ENCODE measurements around the gene SRP68. TPM values are rescaled to one million over a fixed set of nuclear protein-coding genes. Genes with fewer than 3 reads are reported as not detected.

Gene SRP68
- total and polyA plus RNA-seq, 4 donors, result 17.7 to 36.7 (median 28.7) TPM

DNA sequence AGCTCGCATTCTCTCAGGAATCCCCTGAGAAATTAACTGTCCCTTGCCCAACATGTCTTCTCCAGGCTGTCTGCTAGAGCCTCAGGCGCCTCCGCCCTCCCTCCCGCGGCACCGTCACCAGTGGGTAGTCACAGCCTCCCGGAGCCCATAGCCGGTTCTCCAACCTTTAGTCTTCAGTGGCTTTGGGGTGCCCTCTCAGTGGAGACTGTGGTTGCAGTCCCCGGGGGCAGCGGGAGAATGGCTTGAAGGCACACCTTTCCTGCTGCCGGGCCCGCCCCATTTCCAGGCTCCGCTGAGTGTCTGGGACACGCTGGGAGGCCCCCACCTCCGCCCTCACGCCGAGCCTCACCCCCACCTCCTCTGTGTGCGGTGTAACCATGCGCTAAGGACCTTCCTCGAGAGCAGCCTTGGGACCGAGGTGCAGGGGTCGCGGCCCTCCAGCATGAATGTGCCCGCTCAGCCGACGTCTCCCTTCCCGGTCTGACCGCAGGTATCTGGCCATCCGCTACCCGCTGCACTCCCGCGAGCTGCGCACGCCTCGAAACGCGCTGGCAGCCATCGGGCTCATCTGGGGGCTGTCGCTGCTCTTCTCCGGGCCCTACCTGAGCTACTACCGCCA is 3.9 kb upstream of the SRP68 start:
- Histone ChIP-seq H3K27ac (ENCODE audit: low read depth in 1 of 2, low read length in 2 of 2) (no peak overlapping the region), H3K9me3 (ENCODE audit: control insufficient read depth in 4 of 4, low read length in 3 of 4) (no peaks in the 10 kb centered on the region), H3K4me3 (ENCODE audit: low read depth in 1 of 3, low read length in 3 of 3) (no peak overlapping the region), H3K36me3 (ENCODE audit: control insufficient read depth in 4 of 4, insufficient read depth in 3 of 4, low read depth in 1 of 4, low read length in 3 of 4) (no peaks in the 10 kb centered on the region), H3K27me3 (ENCODE audit: control insufficient read depth in 4 of 4, insufficient read depth in 4 of 4, low read length in 3 of 4) (peaks cover 0 to 20% (median 9%) of the 10 kb centered on the region in 4 donors), H3K4me1 (ENCODE audit: control insufficient read depth in 4 of 4, insufficient read depth in 4 of 4, low read length in 3 of 4) (peaks cover 10 to 42% (median 16%) of the 10 kb centered on the region in 4 donors), H3K9ac (ENCODE audit: low read depth in 1 of 2, low read length in 2 of 2) (no peak overlapping the region)
- no peak for DNase-seq (ENCODE audit: low spot score)
- 7% methylated on average over 41 of the region's 41 CpGs for WGBS
- no peak for TF ChIP-seq YY1 (IDR thresholded peaks at IDR 0.05)
- TF ChIP-seq, protein P1, sequence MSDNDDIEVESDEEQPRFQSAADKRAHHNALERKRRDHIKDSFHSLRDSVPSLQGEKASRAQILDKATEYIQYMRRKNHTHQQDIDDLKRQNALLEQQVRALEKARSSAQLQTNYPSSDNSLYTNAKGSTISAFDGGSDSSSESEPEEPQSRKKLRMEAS (IDR thresholded peaks at IDR 0.05), result no peak
- no peak for TF ChIP-seq HNF4A (conservative IDR thresholded peaks at IDR 0.05)
- no peak for TF ChIP-seq REST (IDR thresholded peaks at IDR 0.05)
- TF ChIP-seq GABPA (IDR thresholded peaks at IDR 0.05 in 1 of 2, conservative IDR thresholded peaks at IDR 0.05 in 1 of 2), result no peak
- no peak for TF ChIP-seq SP1 (IDR thresholded peaks at IDR 0.05)

DNA sequence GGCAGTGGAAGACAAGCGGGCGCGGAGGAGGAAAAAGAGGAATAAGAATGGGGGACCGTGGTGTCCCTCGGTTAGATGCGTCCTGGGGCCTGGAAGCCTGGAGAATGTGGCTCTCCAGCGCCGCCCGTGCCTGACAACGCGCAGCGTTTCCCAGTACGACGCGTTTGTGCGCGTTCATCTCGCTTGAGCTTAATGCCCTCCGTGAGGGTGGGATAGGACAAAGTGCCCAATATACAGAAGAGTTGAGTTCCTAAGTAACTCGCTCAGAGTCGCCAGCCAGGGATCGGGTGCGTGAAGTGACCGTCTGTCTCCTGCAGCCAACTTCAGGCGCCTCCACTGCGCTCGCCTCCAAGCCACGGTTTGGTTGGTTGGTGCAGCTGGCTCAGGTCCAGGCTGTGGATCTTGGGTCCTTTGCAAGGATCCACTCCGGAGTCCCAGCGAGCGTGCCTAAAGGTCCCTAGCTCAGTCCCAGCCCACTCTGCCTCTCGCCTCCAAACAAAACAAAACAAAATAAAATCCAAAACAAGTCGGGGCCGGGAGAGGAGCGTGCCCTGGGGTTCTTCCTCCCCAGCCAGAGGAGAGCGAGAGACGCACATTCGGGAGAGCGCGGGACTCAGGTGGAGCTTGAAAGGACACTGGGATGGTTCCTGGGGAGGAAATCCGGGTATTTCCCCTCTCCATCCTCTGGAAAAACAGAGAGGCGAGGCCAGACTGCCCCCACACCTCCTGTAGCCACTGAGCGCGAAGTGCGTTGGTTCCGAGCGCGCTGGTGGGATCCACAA is 3.2 kb upstream of the SRP68 start:
- no peaks in the 10 kb centered on the region for H3K9me3 ChIP-seq (ENCODE audit: control insufficient read depth in 4 of 4, low read length in 3 of 4)
- WGBS, result 6% methylated on average over 48 of the region's 48 CpGs
- TF ChIP-seq HNF4G (IDR thresholded peaks at IDR 0.05), result no peak
- no peak for TF ChIP-seq NR2F2 (IDR thresholded peaks at IDR 0.05)
- TF ChIP-seq ZBTB33 (IDR thresholded peaks at IDR 0.05), result no peak
- H3K27me3 ChIP-seq (ENCODE audit: control insufficient read depth in 4 of 4, insufficient read depth in 4 of 4, low read length in 3 of 4), result peaks cover 0 to 20% (median 9%) of the 10 kb centered on the region in 4 donors
- DNase-seq (ENCODE audit: low spot score), result no peak
- no peak overlapping the region for H3K27ac ChIP-seq (ENCODE audit: low read depth in 1 of 2, low read length in 2 of 2)
- no peaks in the 10 kb centered on the region for H3K36me3 ChIP-seq (ENCODE audit: control insufficient read depth in 4 of 4, insufficient read depth in 3 of 4, low read depth in 1 of 4, low read length in 3 of 4)
- peaks cover 10 to 49% (median 23%) of the 10 kb centered on the region in 4 donors for H3K4me1 ChIP-seq (ENCODE audit: control insufficient read depth in 4 of 4, insufficient read depth in 4 of 4, low read length in 3 of 4)
- H3K9ac ChIP-seq (ENCODE audit: low read depth in 1 of 2, low read length in 2 of 2), result no peak overlapping the region
- H3K4me3 ChIP-seq (ENCODE audit: low read depth in 1 of 3, low read length in 3 of 3), result no peak overlapping the region
